GM10266 (cell line): ENCODE data around the gene P2RX4.
A peak's percentile ranks its signal among the peaks of the same experiment; 100 is the strongest.
"Not testable (repeated sequence)": the region's sequence is repeated elsewhere in the genome, so short reads cannot be mapped to it uniquely, and the experiment has no call there.

Source experiments
- DNase-seq: peaks from one replicate; pipeline ENCODE4 v3.0.0; 2012; ENCODE audit errors: extremely low spot score
- CTCF ChIP-seq: IDR thresholded peaks from 2 replicates; pipeline ENCODE4 v1.5.1; 2012; ENCODE audit warnings: mild to moderate bottlenecking, low read depth; ENCODE audit not compliant: control insufficient read depth, insufficient read depth; ENCODE audit errors: missing control alignments

P2RX4 gene

GRCh38 chr12:121224591-121224990 lies 14.7 kb downstream of the P2RX4 start:
- no peak for TF ChIP-seq CTCF
- peak; percentile 5 for DNase-seq

GRCh38 chr12:121226399-121226798 lies 16.5 kb downstream of the P2RX4 start:
- DNase-seq, result peak; percentile 11
- no peak for TF ChIP-seq CTCF

GRCh38 chr12:121226871-121227270 lies 16.9 kb downstream of the P2RX4 start:
- DNase-seq, result not testable (repeated sequence)

GRCh38 chr12:121227294-121227693 lies 17.4 kb downstream of the P2RX4 start:
- TF ChIP-seq CTCF, result no peak
- peak; percentile 74 for DNase-seq

- TF ChIP-seq CTCF, result no peak
- no peak for DNase-seq
Observed at GRCh38 chr12:121228919-121229665, 19.2 kb downstream of the P2RX4 start.

- TF ChIP-seq CTCF, result peak; percentile 75
- DNase-seq, result peak; percentile 80
Observed at GRCh38 chr12:121229826-121230537, 20.1 kb downstream of the P2RX4 start.

GRCh38 chr12:121230538-121230907 lies 20.6 kb downstream of the P2RX4 start:
- DNase-seq, result no peak
- TF ChIP-seq CTCF, result no peak
